SK-N-SH (cell line): ENCODE measurements around the gene CNTNAP5. TPM values are rescaled to one million over a fixed set of nuclear protein-coding genes. Genes with fewer than 3 reads are reported as not detected.

Source experiments
- CTCF ChIA-PET: fragments of 300-600, 350-600 bp; formaldehyde crosslinking; extraction: SDS; loops from one replicate; lab custom pipeline; 2021; lab: Yijun Ruan, JAX
- POLR2A ChIA-PET: fragments of 350-600 bp; sonication (Branson Sonifier 250); formaldehyde crosslinking; extraction: SDS; loops from one replicate; lab custom pipeline; 2020; ENCODE audit warnings: antibody characterized with exemption, inconsistent platforms; lab: Yijun Ruan, JAX
- DNase-seq: peaks from one replicate; pipeline ENCODE4 v3.0.0; 2012
- H2AFZ ChIP-seq: fragments of 200-600 bp; sonication (generic); 2 replicates; pipeline ENCODE4 v1.8.1; 2016; ENCODE audit warnings: antibody characterized with exemption, mild to moderate bottlenecking, low read depth
- H3F3A ChIP-seq: fragments of 200-600 bp; sonication (generic); replicated peaks from 2 replicates; pipeline ENCODE3; 2016; ENCODE audit warnings: antibody characterized with exemption, mild to moderate bottlenecking; ENCODE audit not compliant: insufficient read depth
- H3K27ac ChIP-seq, 2 experiments: fragments of 200-500 bp in 1 of 2; fragments of 200-600 bp in 1 of 2; sonication (Bioruptor generic) in 1 of 2; sonication (generic), shearing (Covaris generic) in 1 of 2; 2 replicates each; pipeline versions ENCODE4 v1.5.1 to v1.6.1; 2014 to 2016; ENCODE audit warnings: low read depth in 2 of 2, inconsistent platforms in 1 of 2, low read length in 1 of 2, mild to moderate bottlenecking in 1 of 2, mixed read lengths in 1 of 2
- H3K27me3 ChIP-seq: fragments of 200-600 bp; sonication (generic), shearing (Covaris generic); 2 replicates; pipeline ENCODE4 v1.6.1; 2016; ENCODE audit warnings: mixed run types; ENCODE audit not compliant: insufficient read depth
- H3K36me3 ChIP-seq, 2 experiments: fragments of 200-500 bp in 1 of 2; fragments of 200-600 bp in 1 of 2; sonication (Bioruptor generic) in 1 of 2; sonication (generic) in 1 of 2; replicated peaks in 1 of 2; 2 replicates each; pipeline versions ENCODE3 to v1.5.1; 2014 to 2016; ENCODE audit warnings: low read length in 1 of 2, mild to moderate bottlenecking in 1 of 2; ENCODE audit not compliant: insufficient read depth in 2 of 2, control insufficient read depth in 1 of 2
- H3K4me1 ChIP-seq, 2 experiments: fragments of 200-500 bp in 1 of 2; fragments of 200-600 bp in 1 of 2; sonication (Bioruptor generic) in 1 of 2; sonication (generic), shearing (Covaris generic) in 1 of 2; 2 replicates each; pipeline versions ENCODE4 v1.5.1 to v1.6.1; 2014 to 2016; ENCODE audit warnings: low read depth in 1 of 2, low read length in 1 of 2, mixed run types in 1 of 2; ENCODE audit not compliant: insufficient read depth in 2 of 2, control insufficient read depth in 1 of 2
- H3K4me2 ChIP-seq: fragments of 200-600 bp; sonication (generic), shearing (Covaris generic); 2 replicates; pipeline ENCODE4 v1.6.1; 2017; ENCODE audit warnings: mixed run types
- H3K4me3 ChIP-seq, 2 experiments: fragments of 200-500 bp in 1 of 2; fragments of 200-600 bp in 1 of 2; sonication (Bioruptor generic) in 1 of 2; sonication (generic), shearing (Covaris generic) in 1 of 2; 2 replicates each; pipeline versions ENCODE4 v1.5.1 to v1.8.1; 2014 to 2016; ENCODE audit warnings: low read depth in 2 of 2, inconsistent platforms in 1 of 2, low read length in 1 of 2, mild to moderate bottlenecking in 1 of 2, mixed read lengths in 1 of 2, moderate library complexity in 1 of 2
- H3K79me2 ChIP-seq: fragments of 200-600 bp; sonication (generic); 2 replicates; pipeline ENCODE4 v1.8.1; 2017; ENCODE audit warnings: mild to moderate bottlenecking; ENCODE audit not compliant: insufficient read depth
- H3K9ac ChIP-seq: fragments of 200-600 bp; sonication (generic); 2 replicates; pipeline ENCODE4 v1.6.1; 2017; ENCODE audit warnings: mixed run types
- H3K9me2 ChIP-seq: fragments of 200-600 bp; sonication (generic); 2 replicates; pipeline ENCODE4 v1.6.1; 2017; ENCODE audit warnings: mixed run types
- H3K9me3 ChIP-seq: fragments of 200-600 bp; sonication (generic); 2 replicates; pipeline ENCODE4 v1.6.1; 2017; ENCODE audit warnings: mixed run types, mild to moderate bottlenecking, moderate library complexity
- H4K20me1 ChIP-seq: fragments of 200-600 bp; sonication (generic); 2 replicates; pipeline ENCODE4 v1.6.1; 2017; ENCODE audit warnings: mild to moderate bottlenecking, mixed run types; ENCODE audit not compliant: insufficient read depth
- EZH2phosphoT487 ChIP-seq: fragments of 200-600 bp; sonication (generic); IDR thresholded peaks from 2 replicates; pipeline ENCODE4 v1.6.1; 2017; ENCODE audit warnings: low read depth, mixed run types, mild to moderate bottlenecking, antibody characterized with exemption, moderate library complexity, borderline replicate concordance
- FOXM1 ChIP-seq: IDR thresholded peaks from 2 replicates; pipeline ENCODE4 v1.4.0; 2012; ENCODE audit warnings: low read depth, mild to moderate bottlenecking
- GATA2 ChIP-seq: sonication (generic); formaldehyde crosslinking; IDR thresholded peaks from 2 replicates; pipeline ENCODE4 v1.5.0; 2020; ENCODE audit warnings: mild to moderate bottlenecking, missing genetic modification reagents
- NFIC ChIP-seq: IDR thresholded peaks from 2 replicates; pipeline ENCODE4 v1.4.0; 2012; ENCODE audit warnings: borderline replicate concordance
- RCOR1 ChIP-seq: fragments of 150-350 bp; IDR thresholded peaks from 2 replicates; pipeline ENCODE4 v1.6.1; 2017; ENCODE audit warnings: antibody characterized with exemption, low read length
- RFX5 ChIP-seq: IDR thresholded peaks from 2 replicates; pipeline ENCODE4 v1.6.1; 2012; ENCODE audit warnings: mild to moderate bottlenecking, improper control_type of control experiment, low read length
- RXRA ChIP-seq: IDR thresholded peaks from 2 replicates; pipeline ENCODE4 v1.4.0; 2012; ENCODE audit warnings: low read depth, mild to moderate bottlenecking, borderline replicate concordance
- SIN3A ChIP-seq: IDR thresholded peaks from 2 replicates; pipeline ENCODE4 v1.6.1; 2012; ENCODE audit warnings: low read depth, mild to moderate bottlenecking, low read length, moderate library complexity, borderline replicate concordance
- TCF12 ChIP-seq: IDR thresholded peaks from 2 replicates; pipeline ENCODE4 v1.4.0; 2012
- WGBS: methylation state at CpG from one replicate; pipeline ENCODE4 v1.1.6; 2017; ENCODE audit warnings: low lambda C conversion rate; 5-methylcytosine and 5-hydroxymethylcytosine counted together
- polyA plus RNA-seq, 3 experiments: library from polyadenylated mRNA; depleted of rRNA; stranded (reverse); fragments of >200 nt; gene quantifications; 2 replicates each; pipeline ENCODE4 v1.2.3, GENCODE V29; 2012
- TF ChIP-seq, protein P1 (sequence below): fragments of 150-350 bp; IDR thresholded peaks from 2 replicates; pipeline ENCODE4 v1.6.1; 2017; ENCODE audit warnings: antibody characterized with exemption, low read length, low read depth, borderline replicate concordance
- TF ChIP-seq, protein P2 (sequence below): IDR thresholded peaks from 2 replicates; pipeline ENCODE4 v1.4.0; 2012; ENCODE audit warnings: low read depth
- TF ChIP-seq, protein P3 (sequence below): IDR thresholded peaks from 2 replicates; pipeline ENCODE4 v1.6.1; 2012; ENCODE audit warnings: mild to moderate bottlenecking, low read depth, low read length, moderate library complexity
- TF ChIP-seq, protein P4 (sequence below): IDR thresholded peaks from 2 replicates; pipeline ENCODE4; 2012
- TF ChIP-seq, protein P5 (sequence below): IDR thresholded peaks from 2 replicates; pipeline ENCODE4 v1.4.0; 2012; ENCODE audit warnings: low read depth, borderline replicate concordance
- TF ChIP-seq, protein P6 (sequence below): fragments of 200-600 bp; sonication (generic); IDR thresholded peaks from 2 replicates; pipeline ENCODE4 v1.6.1; 2017; ENCODE audit warnings: antibody characterized with exemption, mild to moderate bottlenecking, moderate library complexity

The CNTNAP5 gene
- polyA plus RNA-seq (2012; rRNA removed) = 0.02 and 0.08 TPM in 2 replicates
- 0.03 and 0.08 TPM in 2 replicates for polyA plus RNA-seq (2012; cell fraction: cytosol; rRNA removed)
- 0.04 and 0.05 TPM in 2 replicates for polyA plus RNA-seq (2012; cell fraction: nucleus; rRNA removed)

DNA sequence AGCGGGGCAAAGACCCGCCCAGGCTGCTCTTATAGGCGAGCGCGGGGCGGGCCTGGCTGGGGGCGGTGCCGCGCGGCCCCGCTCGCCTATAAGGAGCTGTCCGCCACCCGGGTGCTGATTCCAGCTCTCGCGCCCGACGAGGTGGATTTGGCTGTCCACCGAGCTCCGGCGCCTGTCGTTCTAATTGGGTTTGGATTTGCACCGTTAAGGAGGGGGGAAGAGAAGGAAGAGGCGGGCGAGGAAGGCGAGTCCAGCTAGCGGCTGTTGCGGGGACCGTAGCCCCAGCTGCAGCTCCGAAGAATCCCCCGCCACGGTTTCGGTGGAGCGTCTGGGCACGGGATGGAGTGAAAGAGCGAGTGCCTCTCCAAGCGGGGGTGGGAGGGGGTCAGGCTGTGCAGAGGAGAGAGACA lies at the start of gene CNTNAP5:
TSS of gene CNTNAP5 (plus strand) at position 117 of the 410 bp plus-strand sequence. CDS start 364 bp downstream, outside the sequence.
- no peaks in the 10 kb centered on the region for H4K20me1 ChIP-seq
- H3K36me3 ChIP-seq = no peaks in the 10 kb centered on the region
- CTCF ChIA-PET = interaction anchor here (0.7 to 2.5 kb wide), 7 partner anchors 12 to 787 kb away, joined by 3 to 13 read pairs (median 3); no protein-coding TSS in a partner anchor
- H3K4me1 ChIP-seq = peaks cover 0 to 11% of the 10 kb centered on the region in 2 experiments; a peak in 2 of 4 replicates
- WGBS = 3% methylated on average over 6 of the region's 37 CpGs
- H3K9me3 ChIP-seq = no peaks in the 10 kb centered on the region
- H3K79me2 ChIP-seq = no peaks in the 10 kb centered on the region
- H2AFZ ChIP-seq = no peak within 1 kb of the TSS
- POLR2A ChIA-PET = interaction anchor here (0.7 kb wide), 1 partner anchor 532 kb away, joined by 3 read pairs; no protein-coding TSS in a partner anchor
- H3F3A ChIP-seq = no peaks in the 10 kb centered on the region
- peak within 1 kb of the TSS; percentile 37; the same call in 1 of the 2 replicates for H3K4me2 ChIP-seq
- peak within 1 kb of the TSS in 1 of 2 experiments; percentile 47; a peak in 2 of 4 replicates for H3K4me3 ChIP-seq
- H3K27ac ChIP-seq = no peak within 1 kb of the TSS
- DNase-seq = peak; percentile 89
- TF ChIP-seq EZH2phosphoT487 (no peak), RXRA (no peak)
- TF ChIP-seq, protein P1, sequence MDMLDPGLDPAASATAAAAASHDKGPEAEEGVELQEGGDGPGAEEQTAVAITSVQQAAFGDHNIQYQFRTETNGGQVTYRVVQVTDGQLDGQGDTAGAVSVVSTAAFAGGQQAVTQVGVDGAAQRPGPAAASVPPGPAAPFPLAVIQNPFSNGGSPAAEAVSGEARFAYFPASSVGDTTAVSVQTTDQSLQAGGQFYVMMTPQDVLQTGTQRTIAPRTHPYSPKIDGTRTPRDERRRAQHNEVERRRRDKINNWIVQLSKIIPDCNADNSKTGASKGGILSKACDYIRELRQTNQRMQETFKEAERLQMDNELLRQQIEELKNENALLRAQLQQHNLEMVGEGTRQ = no peak
- TF ChIP-seq, protein P2, sequence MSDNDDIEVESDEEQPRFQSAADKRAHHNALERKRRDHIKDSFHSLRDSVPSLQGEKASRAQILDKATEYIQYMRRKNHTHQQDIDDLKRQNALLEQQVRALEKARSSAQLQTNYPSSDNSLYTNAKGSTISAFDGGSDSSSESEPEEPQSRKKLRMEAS = no peak
- TF ChIP-seq, protein P3, sequence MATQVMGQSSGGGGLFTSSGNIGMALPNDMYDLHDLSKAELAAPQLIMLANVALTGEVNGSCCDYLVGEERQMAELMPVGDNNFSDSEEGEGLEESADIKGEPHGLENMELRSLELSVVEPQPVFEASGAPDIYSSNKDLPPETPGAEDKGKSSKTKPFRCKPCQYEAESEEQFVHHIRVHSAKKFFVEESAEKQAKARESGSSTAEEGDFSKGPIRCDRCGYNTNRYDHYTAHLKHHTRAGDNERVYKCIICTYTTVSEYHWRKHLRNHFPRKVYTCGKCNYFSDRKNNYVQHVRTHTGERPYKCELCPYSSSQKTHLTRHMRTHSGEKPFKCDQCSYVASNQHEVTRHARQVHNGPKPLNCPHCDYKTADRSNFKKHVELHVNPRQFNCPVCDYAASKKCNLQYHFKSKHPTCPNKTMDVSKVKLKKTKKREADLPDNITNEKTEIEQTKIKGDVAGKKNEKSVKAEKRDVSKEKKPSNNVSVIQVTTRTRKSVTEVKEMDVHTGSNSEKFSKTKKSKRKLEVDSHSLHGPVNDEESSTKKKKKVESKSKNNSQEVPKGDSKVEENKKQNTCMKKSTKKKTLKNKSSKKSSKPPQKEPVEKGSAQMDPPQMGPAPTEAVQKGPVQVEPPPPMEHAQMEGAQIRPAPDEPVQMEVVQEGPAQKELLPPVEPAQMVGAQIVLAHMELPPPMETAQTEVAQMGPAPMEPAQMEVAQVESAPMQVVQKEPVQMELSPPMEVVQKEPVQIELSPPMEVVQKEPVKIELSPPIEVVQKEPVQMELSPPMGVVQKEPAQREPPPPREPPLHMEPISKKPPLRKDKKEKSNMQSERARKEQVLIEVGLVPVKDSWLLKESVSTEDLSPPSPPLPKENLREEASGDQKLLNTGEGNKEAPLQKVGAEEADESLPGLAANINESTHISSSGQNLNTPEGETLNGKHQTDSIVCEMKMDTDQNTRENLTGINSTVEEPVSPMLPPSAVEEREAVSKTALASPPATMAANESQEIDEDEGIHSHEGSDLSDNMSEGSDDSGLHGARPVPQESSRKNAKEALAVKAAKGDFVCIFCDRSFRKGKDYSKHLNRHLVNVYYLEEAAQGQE = peak; percentile 88
- no peak within 1 kb of the TSS for H3K9ac ChIP-seq
- no peaks in the 10 kb centered on the region for H3K27me3 ChIP-seq
- 0 out of 2 replicates have a peak, but pooled peaks cover 5% of the 10 kb centered on the region for H3K9me2 ChIP-seq

DNA sequence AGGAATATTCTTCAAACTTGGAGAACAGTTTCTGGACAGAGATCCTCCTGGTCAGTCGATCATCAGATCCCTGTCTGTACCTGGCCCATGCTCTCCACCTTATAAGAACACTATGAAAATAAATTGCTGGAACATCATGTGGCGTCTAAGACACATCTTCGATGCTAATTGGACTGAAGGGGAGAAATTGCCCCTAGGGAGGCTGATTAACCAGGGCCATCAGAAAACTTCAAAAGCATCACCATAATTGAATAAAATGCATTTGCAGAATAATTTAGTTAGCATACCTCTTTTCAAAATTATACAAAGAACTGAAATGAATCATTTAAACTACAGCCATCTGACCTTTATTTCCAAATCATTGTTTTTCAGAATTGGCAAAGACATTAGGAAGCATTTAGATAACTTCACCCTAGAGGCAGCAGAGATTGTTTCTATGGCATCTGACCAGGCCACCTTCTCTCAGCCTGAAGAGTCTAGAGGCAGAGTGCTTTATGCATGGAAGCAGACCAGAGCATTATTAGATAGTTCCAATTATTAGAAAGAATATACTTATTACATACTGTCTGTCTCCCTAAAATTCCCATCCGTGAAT lies 48.9 kb upstream of the CNTNAP5 start:
- H3K4me3 ChIP-seq = no peak overlapping the region
- H3K9me2 ChIP-seq = no peaks in the 10 kb centered on the region
- no peak overlapping the region for H2AFZ ChIP-seq
- no peaks in the 10 kb centered on the region for H3F3A ChIP-seq
- H3K4me2 ChIP-seq = no peak overlapping the region
- peak overlapping the region in 1 of 2 experiments; percentile 94; a peak in 2 of 4 replicates for H3K27ac ChIP-seq
- 9% methylated on average over 4 of the region's 4 CpGs for WGBS
- H3K27me3 ChIP-seq = no peaks in the 10 kb centered on the region
- H3K9me3 ChIP-seq = no peaks in the 10 kb centered on the region
- DNase-seq = peak; percentile 41
- CTCF ChIA-PET = no interaction called here
- no peak overlapping the region for H3K9ac ChIP-seq
- H3K4me1 ChIP-seq = peaks cover 0 to 11% of the 10 kb centered on the region in 2 experiments; a peak in 2 of 4 replicates
- H3K79me2 ChIP-seq = no peaks in the 10 kb centered on the region
- no peaks in the 10 kb centered on the region for H3K36me3 ChIP-seq
- no peaks in the 10 kb centered on the region for H4K20me1 ChIP-seq
- POLR2A ChIA-PET = no interaction called here
- TF ChIP-seq, protein P4, sequence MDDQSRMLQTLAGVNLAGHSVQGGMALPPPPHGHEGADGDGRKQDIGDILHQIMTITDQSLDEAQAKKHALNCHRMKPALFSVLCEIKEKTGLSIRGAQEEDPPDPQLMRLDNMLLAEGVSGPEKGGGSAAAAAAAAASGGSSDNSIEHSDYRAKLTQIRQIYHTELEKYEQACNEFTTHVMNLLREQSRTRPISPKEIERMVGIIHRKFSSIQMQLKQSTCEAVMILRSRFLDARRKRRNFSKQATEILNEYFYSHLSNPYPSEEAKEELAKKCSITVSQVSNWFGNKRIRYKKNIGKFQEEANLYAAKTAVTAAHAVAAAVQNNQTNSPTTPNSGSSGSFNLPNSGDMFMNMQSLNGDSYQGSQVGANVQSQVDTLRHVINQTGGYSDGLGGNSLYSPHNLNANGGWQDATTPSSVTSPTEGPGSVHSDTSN = no peak
- TF ChIP-seq SIN3A = no peak
- TF ChIP-seq, protein P1 = no peak
- peak; percentile 65 for TF ChIP-seq RCOR1
- TF ChIP-seq, protein P5, sequence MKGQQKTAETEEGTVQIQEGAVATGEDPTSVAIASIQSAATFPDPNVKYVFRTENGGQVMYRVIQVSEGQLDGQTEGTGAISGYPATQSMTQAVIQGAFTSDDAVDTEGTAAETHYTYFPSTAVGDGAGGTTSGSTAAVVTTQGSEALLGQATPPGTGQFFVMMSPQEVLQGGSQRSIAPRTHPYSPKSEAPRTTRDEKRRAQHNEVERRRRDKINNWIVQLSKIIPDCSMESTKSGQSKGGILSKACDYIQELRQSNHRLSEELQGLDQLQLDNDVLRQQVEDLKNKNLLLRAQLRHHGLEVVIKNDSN = no peak
- no peak for TF ChIP-seq NFIC
- TF ChIP-seq RFX5 = no peak
- no peak for TF ChIP-seq FOXM1
- TF ChIP-seq, protein P6, sequence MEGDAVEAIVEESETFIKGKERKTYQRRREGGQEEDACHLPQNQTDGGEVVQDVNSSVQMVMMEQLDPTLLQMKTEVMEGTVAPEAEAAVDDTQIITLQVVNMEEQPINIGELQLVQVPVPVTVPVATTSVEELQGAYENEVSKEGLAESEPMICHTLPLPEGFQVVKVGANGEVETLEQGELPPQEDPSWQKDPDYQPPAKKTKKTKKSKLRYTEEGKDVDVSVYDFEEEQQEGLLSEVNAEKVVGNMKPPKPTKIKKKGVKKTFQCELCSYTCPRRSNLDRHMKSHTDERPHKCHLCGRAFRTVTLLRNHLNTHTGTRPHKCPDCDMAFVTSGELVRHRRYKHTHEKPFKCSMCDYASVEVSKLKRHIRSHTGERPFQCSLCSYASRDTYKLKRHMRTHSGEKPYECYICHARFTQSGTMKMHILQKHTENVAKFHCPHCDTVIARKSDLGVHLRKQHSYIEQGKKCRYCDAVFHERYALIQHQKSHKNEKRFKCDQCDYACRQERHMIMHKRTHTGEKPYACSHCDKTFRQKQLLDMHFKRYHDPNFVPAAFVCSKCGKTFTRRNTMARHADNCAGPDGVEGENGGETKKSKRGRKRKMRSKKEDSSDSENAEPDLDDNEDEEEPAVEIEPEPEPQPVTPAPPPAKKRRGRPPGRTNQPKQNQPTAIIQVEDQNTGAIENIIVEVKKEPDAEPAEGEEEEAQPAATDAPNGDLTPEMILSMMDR = no peak
- TF ChIP-seq TCF12 = no peak
- TF ChIP-seq GATA2 = peak; percentile 64
